ENCODE data around the gene GALR3. TPM values are rescaled to one million over a fixed set of nuclear protein-coding genes. Genes with fewer than 3 reads are reported as not detected.

GALR3 gene
- total RNA-seq, 1 donor from 2014 or later = not detected

GRCh38 chr22:37816543-37817180 lies 6.5 kb upstream of the GALR3 start:
- TF ChIP-seq, protein P1, sequence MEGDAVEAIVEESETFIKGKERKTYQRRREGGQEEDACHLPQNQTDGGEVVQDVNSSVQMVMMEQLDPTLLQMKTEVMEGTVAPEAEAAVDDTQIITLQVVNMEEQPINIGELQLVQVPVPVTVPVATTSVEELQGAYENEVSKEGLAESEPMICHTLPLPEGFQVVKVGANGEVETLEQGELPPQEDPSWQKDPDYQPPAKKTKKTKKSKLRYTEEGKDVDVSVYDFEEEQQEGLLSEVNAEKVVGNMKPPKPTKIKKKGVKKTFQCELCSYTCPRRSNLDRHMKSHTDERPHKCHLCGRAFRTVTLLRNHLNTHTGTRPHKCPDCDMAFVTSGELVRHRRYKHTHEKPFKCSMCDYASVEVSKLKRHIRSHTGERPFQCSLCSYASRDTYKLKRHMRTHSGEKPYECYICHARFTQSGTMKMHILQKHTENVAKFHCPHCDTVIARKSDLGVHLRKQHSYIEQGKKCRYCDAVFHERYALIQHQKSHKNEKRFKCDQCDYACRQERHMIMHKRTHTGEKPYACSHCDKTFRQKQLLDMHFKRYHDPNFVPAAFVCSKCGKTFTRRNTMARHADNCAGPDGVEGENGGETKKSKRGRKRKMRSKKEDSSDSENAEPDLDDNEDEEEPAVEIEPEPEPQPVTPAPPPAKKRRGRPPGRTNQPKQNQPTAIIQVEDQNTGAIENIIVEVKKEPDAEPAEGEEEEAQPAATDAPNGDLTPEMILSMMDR (conservative IDR thresholded peaks at IDR 0.05; ENCODE audit: low read depth, low read length) = no peak
- no peak overlapping the region for H3K4me3 ChIP-seq (ENCODE audit: low read depth, low read length)
- no peak for DNase-seq (ENCODE audit: low read depth)

- peak overlapping the region; percentile 31 for H3K4me3 ChIP-seq (ENCODE audit: low read depth, low read length)
- TF ChIP-seq, protein P1 (conservative IDR thresholded peaks at IDR 0.05; ENCODE audit: low read depth, low read length) = peak; percentile 89
- DNase-seq (ENCODE audit: low read depth) = no peak
Observed at GRCh38 chr22:37817705-37818408, 5.3 kb upstream of the GALR3 start.

DNA sequence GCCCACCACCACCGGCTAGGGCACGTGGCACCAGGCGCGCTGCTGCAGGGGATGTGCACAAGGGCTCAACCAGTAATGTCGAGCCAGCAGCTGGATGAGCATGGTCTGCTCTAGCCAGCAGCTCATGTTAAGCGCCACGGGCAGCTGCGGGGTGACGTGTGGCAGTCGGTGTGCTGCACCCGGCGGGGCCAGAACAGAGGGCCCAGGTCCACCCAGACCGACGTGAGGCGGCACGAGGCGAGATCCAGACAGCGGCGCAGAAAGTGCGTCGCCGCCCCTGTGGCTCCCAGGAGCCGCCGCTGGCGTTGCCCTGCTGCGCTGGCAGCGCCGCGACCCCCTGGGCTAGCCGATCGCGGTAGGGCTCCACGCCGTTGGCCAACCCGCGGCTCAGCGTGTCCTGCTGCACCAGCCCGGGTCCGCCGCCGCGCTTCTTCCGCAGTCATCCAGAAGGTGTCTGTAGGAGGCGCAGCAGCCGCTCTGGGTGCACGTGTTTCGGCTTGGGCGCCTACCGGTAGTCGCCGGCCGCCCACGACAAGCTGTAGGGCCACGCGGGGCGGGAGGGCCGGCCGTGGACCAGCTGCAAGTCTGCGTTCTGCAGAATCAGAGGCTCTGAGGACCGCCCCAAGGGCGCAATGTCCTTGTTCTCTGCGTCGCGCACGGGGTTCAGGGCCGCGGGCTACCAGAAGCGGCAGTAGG lies 4.6 kb upstream of the GALR3 start:
- H3K4me3 ChIP-seq (ENCODE audit: low read depth, low read length) = peak overlapping the region; percentile 35
- TF ChIP-seq, protein P1 (conservative IDR thresholded peaks at IDR 0.05; ENCODE audit: low read depth, low read length) = peak; percentile 38
- no peak for DNase-seq (ENCODE audit: low read depth)

DNA sequence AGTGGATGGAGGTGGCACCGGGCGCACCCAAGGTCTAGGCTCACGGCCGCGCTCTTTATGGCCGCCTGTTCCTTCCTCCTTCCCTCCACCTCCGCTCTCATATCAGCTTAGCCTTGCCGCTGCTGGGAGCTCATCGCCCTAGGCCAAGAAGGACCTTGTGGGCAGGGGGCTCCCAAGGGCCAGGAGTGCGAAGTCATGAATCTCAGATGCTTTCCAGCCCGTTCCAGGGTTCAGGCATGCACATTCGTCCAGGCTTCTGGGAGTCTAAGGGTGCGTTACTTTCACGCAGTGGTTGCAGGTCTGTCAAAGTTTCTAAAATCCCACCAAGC lies 4.1 kb upstream of the GALR3 start:
- TF ChIP-seq, protein P1 (conservative IDR thresholded peaks at IDR 0.05; ENCODE audit: low read depth, low read length) = no peak
- H3K4me3 ChIP-seq (ENCODE audit: low read depth, low read length) = peak overlapping the region; percentile 35
- DNase-seq (ENCODE audit: low read depth) = no peak

- DNase-seq (ENCODE audit: low read depth) = no peak
- no peak overlapping the region for H3K4me3 ChIP-seq (ENCODE audit: low read depth, low read length)
- TF ChIP-seq, protein P1 (conservative IDR thresholded peaks at IDR 0.05; ENCODE audit: low read depth, low read length) = no peak
Observed at GRCh38 chr22:37820350-37820749, 2.8 kb upstream of the GALR3 start.

DNA sequence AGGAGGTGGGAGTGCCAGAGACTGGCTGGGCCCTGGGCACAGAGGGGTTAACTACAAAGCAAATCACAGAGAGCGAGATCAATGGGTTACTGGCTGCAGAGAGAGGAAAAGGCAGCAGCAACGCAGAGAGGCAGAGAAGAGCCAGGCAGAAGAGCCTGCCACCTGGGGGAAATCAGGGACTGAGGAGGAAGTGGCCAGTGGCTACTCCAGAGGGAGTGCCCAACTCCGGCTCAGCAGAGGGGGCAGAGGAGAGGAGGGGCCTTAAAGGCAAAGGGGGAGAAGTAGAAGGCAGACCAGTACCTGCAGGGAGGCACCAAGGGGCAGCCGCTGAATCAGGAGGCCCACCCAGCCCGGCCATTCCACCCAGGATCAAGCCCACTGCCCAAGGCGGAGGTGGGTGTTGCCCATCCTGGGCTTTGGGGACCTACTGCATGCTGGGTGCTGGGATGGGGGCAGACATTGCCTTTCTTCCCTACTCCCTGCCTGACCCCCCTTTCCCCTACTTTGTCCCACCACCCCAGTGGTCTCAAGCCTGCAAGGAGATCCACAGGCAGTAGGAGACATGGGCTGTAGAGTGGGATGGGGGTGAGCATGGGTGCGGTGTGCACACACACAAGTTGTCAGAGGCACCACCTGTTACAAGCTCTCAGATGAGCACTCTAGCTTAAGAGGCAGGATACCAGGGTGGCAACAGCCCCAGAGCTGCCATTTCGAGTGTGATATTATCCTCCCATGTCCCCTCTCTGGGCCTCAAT lies 926 bp upstream of the GALR3 start:
- TF ChIP-seq, protein P1 (conservative IDR thresholded peaks at IDR 0.05; ENCODE audit: low read depth, low read length) = no peak
- DNase-seq (ENCODE audit: low read depth) = no peak
- H3K4me3 ChIP-seq (ENCODE audit: low read depth, low read length) = no peak overlapping the region
